Measurements from ENCODE around the gene CLIC5.

GRCh38 chr6:45982280-45983036, 33.2 kb downstream of the CLIC5 start:
- TF ChIP-seq CTCF (IDR thresholded peaks at IDR 0.05; ENCODE audit: low read length) (no peak), EZH2 (IDR thresholded peaks at IDR 0.05; ENCODE audit: borderline replicate concordance, low read length) (no peak)
